SHP77 treated with DMSO at 0.1 percent for 48 hours (cell line): Measurements from ENCODE around the gene CPTP.

Experiments used
- DNase-seq: peaks from one replicate; lab custom pipeline; 2025; lab: John Stamatoyannopoulos, UW

Gene CPTP

DNA sequence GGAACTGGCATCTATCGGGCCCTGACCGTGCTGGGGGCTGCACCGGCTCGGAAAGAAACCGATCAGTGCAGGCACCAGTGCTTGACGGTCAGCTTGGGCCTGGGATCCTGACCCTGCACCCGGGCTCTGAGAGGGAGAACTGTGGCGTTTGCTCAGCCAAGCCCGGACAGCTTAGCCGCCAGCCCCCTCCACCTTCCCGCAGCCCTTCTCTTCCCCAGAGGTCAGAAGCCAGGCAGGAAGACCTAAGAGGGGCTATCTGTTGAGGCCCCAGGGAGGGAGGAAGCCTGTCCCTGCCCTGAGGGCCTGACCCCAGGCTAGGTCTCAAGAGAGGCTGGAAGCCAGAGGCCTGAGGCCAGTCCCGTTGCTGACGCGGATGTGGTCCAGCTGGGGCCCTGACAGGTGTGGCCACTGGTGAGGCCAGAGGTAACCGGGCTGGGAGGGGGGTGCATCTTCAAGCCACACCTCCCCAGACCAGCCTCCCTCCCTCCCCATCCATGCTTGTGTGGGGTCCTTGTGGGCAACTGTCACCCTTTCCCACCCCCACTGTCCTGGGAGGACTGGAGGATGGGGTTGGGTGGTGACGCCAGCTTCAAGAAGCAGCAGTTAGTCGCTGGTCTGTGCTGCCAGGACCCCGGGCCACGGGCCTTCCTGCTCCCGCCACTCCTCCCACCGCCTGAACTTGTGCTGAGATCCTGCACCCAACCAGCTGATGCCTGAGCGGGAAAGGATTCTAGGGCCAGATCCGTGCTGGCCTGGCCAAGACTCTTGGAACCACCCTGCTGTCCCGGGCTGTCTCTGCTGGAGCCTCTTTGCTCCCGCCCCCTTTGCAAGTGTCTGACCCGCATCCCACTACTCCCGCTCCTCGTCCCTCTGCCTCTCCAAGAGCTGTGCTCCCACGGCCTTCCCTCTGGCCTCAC is 27.2 kb downstream of the CPTP start:
- no peak for DNase-seq

DNA sequence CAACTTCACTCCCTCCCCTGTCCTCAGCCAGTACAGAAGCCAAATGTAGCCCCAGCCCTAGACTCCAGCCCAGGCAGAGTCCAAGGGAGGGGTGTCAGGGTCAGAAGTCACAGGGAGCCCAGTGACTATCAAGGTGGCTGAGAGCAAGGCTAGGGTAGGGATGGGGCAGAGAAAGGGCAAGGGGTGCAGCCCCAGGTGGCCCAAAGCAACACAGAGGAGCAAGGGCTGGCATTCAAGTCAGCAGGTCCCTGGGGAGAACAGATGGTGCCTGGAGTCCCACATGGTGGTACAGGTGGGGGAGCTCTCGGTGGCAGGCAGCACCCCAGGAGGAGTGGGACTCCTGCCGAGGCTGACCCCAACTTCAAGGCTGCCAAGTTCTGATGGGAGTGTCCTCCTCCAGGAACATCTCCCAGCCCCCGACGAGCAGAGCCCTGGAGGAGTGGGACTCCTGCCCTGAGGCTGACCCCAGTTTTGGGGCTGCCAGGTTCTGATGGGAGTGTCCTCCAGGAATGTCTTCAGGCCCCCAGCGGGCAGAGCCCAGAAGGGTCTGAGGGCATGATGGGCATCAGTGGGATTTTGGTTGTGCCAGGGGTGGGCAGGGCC is 28.3 kb downstream of the CPTP start:
- no peak for DNase-seq

DNA sequence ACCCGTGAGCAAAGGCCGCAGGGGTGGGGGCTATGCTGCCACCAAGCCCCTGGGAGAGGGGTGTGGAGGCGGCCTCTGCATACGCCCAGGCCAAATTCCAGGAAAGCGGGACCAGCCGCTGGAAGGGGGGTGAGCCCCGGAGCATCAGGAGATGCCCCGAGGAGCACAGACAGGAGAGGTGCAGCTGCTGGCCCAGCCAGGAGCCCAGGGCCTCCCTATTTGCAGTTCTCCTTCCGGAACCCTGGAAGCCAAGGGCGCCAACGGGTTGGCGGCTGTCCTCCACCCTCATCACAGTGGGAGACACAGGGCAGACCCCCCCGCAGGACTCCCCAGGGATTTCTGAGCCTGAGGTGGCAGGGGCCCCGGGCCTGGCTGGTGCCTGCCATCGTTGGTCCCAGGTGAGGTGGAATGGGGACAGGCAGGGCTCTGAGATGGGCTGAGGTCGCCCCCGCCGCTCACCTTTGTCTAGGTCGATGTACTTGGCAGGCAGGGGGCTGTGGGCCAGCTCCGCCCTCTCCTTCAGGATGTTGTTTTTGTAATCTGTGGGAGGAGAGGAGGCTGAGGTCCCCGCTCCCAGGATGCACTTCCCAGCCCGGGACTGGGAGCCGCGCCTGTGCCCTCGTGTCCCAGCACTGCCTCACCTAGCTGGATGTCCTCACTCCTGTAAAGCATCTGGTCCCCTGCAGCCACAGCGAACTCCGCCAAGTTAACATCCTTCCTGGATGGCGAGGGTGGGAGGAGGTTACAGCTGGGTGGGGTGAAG is 29.0 kb downstream of the CPTP start:
- no peak for DNase-seq

DNA sequence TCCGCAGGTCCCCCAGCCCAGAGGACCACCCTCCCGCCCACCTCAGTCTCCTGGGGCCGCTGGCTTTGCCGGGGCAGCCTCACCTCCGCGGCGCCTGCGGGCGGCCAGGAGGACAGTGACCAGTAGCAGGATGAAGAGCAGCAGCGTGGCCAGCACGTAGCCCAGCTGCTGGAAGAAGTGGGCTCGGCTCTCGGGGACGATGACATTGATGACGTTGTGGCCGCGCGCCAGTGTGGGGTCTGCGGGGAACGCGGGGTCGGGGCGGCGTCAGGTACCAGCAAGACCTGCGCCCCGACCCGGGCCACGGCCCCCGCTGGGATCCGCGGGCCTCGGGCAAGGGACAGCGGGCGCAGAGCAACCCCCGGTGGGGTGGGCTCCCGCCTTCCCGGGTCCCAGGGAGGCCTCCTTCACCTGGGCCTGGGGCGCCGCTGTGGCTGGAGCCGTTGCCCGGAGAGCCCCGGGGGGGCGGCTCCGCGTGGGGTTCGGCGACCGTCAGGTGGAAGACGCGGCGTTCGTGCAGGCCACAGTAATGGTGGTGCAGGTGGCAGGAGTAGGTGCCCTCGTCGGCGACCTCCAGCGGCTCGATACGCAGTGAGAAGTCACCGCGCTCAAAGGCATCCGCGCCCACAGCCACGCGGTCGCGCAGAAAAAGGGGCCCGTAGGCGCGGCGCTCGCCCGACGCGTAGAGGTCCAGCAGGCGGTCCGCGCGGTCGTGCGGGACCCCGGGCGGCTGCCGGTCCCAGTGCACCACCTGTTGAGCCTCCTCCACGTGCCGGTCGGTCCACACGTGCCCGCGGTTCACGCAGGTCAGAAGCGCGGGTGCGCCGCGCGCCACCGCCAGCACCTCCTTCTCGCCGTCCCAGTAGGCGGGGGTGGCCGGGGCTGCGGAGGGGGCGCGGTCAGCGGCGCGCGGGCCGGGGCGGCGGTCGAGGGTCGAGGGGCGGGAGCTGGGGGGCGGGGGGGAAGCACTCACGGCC is 30.0 kb downstream of the CPTP start:
- no peak for DNase-seq

DNA sequence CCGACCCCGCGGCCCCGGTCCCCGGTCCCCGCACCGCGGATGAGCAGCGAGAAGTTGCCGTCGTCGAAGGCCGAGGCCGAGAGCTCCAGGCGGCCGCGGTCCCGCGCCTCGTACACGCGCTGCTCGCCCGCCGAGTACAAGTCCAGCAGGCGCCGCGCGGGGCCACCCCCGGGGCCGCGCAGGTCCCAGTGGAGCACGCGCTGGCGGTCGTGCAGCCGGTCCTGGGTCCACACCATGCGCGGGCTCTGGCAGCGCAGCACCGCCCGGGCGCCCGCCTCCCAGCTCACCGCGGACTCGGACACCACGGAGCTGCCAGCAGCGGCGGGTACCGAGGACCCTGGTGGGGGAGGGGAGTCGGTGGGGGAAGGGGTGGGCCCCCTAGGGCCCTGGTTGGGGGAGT is 30.8 kb downstream of the CPTP start:
- DNase-seq = no peak

DNA sequence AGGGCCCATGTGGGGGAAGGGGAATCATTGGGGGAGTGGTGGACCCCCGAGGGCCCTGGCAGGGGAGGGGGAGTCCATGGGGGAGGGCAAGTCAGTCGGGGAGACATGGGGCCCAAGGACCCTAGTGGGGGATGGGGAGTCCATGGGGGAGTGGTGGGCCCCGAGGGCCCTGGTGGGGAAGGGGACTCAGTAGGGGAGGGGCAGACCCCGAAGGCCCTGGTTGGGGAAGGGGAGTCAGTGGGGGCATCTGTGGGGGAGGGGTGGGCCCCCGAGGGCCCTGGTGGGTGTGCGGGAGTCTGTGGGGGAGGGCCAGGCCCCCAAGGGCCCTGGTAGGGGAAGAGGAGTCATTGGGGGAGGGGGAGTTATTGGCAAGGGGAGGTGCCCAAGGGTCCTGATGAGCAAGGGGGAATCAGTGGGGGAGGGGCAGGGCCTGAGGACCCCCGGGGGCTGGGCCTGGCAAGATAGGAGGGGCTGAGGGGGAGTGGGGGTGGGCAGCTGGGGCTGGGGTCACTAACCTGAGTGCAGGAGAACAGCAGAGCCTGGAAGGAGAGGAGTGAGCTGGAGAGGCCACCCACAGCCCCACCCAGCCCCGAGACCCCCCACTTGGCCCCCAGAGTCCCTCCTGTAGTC is 31.7 kb downstream of the CPTP start:
- DNase-seq = no peak

DNA sequence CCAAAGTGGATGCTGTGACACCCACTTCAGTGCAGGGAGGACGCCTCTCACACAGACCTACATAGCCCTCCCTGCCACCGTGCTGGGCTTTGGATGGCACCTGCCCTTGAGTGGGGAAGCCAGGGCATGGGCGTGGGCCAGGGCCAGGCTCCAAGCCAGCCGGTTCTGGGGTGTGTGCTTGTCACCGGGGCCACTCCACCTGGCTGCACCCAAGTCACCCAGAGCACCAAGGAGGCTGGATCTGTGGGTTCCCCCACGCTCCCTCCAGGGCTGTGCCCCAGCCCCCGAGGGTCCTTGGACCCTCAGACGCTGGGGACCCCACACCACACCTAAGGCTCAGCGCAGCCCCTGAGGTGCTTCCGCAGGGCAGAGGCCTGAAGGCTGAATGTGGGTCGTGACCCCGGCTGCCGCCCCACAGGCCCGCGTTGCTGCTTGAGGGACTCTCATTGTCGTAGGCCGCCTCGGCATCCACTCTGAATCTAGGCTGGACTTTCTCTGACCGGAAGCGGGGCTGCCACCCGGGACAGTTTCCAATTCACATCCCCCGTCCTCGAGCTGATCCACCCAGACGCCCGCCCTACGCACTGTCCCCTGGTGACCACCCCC is 32.3 kb downstream of the CPTP start:
- DNase-seq = no peak

DNA sequence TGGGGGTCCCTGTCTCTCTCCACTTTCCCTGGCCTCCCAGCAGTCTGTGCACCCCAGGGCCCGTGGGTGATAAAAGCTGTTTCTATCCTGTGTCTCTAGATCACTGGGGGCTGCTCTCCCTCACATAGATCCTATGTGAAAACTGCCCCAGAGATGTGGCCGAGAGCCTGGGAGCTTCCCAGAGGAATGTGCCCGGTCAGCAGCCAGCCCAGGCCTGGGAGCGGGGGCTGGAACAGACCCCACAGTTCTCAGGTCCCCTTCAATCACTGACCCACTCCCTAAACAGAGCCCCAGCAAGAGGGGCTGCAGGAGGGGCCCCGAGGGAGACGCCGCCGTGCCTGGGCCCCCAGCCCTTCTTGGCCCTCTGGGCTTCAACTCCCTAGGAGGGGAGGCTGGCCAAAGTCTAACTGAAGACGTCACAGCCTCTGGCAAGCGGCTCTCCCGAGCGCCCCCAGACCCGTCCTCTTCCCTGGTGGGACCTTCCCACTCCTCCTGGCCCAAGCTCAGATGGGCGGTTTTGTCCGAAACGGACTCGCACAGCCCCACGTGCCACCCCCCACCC is 33.4 kb downstream of the CPTP start:
- DNase-seq = no peak

DNA sequence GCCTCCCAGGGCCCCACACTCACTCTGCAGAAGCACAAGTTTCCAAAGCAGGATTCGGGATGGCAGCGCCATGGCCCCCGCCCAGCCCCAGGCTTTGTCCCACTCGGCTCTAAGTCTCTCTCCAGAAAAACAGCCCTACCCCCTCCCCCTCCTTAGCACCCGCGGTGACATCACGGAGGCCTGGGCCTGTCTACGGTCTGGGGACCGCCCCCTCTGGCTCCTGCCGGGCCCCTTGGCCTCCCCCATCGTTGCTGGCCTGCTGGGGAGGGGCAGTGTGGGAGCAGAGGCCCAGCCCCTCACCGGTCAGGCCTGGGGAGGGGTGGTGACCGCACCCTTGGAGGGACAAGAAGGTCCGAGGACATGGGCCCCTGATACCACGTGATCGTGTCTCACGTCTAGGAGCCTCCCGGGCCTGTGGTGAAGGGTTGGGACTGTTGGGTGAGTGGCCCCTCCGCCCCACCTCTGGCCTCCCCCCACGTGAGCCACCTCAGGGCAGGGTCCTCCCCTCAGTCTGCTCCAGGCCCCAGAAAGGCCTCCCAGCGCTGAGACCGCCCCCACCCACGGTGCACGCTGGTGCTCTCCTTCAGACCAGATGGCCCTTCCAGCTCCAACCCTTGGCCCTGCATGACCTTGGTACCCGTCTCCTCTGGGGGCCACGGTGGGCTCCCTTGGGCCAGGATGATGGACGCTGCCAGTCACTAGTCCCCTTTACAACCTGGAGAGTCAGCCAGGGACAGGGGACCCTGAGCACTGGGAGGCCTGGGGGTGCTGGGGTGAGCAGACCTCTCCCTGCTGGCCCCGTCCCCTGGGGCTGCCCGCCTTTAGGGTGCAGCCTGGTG is 34.0 kb downstream of the CPTP start, which contains the start of gene MXRA8:
TSS of gene MXRA8 (minus strand) at position 123 of the 839 bp plus-strand sequence. CDS start at position 72, 51 bp downstream.
- no peak for DNase-seq

DNA sequence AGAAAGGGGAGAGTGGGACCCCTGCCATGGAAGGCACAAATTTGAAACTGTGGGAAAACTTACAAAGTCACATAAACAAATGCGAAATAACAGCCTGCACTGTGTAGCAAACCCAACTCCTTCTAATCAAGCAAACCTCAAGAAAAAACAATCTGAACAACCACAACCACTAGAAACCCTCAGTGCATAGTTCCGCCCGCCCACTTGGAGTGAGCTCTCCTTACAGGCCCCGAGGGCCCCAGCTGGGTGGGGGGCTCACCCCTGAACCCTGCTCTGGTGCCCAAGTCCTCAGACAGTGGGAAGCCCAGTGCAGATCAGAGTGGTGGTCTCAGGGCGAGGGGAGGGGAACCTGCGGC is 34.7 kb downstream of the CPTP start:
- DNase-seq = no peak

DNA sequence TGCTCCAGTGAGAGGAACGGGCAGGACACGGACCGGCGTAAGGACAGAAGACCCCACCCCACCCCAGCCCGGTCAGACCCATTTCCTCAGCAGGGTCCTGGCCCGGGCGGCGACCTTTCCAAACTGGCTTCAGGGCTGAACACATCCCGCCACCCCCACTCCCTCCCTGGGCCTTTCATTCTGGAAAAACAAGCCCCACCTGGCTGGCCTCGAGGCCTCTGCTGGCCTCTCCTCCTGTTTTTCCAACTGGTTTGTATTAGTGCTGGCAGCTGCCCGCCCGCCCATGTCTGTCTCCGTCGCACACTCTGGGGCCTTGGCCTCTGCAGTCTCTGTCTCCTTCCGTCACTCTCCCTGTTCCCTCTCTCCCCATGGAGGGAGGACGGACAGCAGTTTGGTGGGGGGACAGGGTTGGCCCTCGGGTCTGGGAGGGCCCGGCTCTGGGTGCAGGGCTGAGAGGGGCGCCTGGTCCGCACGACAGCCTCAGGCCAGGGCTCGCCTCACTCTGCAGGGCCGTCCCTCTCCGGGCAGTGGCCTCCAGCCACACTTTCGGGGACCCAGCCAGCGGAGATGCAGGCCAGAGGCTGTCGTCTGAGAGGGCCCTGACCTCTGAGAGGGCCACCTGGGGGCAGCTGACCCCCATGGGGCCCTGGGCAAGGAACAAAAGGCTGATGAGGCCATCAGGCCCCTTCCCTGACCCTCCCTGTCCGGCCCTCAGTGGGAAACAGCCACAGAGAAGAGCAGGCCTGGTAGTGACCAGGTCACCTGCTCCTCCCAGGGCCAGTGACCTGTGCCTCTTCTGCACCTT is 35.3 kb downstream of the CPTP start:
- no peak for DNase-seq

DNA sequence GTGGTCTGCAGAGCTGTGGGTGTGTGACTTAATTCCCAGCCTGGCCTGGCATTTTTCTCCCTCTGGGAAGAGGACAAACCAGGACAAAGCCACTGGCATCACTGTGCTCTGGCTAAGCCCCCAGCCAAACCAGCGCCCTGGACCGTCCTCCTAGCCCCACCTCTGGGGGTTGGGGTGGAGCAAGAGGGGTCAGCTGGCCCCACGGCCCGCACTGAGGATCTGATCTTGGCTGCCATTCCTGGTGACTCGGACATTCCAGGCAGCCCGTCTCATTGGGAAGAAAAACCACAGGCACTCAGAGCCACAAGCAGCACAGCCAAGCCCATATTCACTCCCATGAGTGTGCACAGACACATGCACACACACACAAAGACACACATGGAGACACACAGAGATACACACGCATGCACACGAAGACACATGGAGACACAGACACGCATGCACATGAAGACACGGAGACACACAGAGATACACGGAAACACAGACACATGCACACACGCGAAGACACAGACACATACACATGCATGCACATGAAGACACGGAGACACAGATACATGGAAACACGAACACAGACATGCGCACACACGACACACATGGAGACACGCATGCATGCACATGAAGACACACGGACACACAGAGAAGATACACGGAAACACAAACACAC is 36.0 kb downstream of the CPTP start:
- no peak for DNase-seq

DNA sequence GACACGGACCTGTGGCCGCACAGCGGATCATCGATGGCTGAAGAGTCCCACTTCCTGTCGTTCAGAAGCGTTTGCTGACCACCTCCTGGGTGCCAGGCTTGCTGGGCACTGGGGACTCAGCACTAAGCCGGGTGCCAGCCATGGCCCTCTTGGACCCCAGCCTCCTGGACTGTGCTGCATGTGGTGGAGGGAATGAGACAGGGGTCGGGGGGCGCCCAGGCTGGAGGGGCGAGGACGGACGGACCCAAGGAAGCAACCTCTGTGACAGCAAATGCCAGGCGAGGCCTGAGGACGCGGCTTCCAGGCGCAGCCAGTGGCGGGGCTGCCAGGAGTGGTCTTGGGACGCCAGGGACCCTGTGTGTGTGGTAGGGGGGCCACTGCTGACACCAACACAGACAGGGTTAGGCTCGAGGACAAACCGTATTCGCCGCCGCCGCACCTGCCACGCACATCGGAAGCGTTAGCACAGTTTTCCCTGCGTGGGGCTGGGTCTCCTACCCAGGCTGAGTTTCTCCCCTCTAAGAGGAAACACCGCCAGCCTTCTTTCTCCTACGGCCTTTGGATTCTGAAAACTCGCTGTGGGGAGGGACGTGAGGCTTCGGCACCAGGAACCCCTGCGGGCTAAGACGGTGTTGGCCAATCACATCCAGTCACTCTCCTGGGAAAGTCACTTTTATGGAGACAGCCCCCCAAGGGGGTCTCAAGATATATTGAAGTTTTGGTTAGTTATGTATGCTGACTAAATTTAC is 36.8 kb downstream of the CPTP start:
- no peak for DNase-seq

DNA sequence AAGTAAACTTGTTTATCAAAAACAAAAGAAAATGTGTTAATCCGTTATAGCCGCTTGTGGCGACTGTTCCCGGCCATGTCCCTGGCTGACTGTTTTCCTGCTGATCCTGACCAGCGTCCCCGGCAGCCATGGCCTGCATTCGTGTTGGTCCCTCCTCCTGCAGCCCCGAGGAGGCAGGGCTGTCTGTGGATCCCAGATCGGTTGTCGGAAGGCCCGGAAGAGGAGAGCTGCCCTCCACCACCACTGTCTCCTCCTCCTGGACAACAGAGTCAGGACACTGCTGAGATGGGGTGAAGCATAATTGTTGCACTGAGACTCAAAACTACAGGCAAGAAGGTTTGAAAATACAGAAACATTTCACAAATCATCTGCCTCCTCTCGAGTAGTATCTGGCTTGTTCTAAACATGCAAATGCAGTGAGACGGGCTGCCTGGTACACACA is 37.4 kb downstream of the CPTP start:
- no peak for DNase-seq

DNA sequence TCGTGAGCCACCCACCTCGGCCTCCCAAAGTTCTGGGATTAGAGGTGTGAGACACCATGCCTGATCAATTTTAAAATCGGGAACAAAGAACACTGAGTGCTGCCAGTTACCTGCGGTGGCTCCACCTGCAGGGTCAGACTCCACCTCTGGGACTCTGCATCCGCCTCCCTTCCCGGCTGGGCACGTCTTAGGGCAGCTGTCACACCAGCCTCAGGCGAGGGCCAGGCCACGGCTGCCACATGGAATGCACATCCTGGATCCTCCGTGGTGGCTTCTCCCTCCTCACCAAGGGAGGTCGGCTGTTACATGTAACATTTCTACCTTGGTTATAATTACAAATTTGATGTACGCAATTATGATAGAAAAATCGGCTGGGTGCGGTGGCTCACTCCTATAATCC is 39.7 kb downstream of the CPTP start:
- no peak for DNase-seq

DNA sequence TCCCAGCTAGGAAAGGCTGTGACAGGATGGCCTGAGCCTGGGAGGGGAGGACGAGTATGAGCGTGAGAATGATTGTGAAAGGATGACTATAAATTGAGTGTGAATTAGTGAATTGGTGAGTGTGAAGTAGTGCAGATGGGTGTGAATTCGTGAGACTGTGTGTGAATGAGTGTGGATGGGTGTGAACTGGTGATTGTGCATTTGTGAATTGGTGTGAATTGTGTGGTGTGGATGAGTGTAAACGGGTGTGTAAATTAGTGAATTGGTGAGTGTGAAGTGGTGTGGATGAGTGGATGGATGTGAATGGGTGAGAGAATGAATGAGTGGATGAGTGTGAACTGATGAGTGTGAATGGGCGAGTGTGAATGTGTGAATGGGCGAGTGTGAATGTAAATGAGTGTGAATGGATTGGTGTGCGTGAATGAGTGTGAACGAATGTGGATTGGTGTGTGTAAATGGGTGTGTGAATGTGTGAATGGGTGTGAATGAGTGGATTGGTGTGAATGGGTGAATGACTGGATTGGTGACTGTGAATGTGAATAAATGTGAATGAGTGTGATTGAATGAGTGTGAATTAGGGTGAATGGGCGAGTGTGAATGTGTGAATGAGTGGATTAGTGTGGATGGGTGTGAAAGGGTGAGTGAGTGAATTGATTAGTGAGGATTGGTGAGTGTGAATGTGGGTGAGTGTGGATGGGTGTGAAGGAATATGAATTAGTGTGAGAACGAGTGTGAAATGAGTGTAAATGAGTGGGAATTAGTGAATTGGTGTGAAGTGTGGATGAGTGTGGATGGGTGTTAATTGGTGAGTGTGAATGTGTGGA is 41.5 kb downstream of the CPTP start:
- DNase-seq = no peak
